ENCODE data around the gene TCF7L1.
A peak's percentile ranks its signal among the peaks of the same experiment; 100 is the strongest.
"Not testable (repeated sequence)": the region's sequence is repeated elsewhere in the genome, so short reads cannot be mapped to it uniquely, and the experiment has no call there.

TCF7L1 gene, protein sequence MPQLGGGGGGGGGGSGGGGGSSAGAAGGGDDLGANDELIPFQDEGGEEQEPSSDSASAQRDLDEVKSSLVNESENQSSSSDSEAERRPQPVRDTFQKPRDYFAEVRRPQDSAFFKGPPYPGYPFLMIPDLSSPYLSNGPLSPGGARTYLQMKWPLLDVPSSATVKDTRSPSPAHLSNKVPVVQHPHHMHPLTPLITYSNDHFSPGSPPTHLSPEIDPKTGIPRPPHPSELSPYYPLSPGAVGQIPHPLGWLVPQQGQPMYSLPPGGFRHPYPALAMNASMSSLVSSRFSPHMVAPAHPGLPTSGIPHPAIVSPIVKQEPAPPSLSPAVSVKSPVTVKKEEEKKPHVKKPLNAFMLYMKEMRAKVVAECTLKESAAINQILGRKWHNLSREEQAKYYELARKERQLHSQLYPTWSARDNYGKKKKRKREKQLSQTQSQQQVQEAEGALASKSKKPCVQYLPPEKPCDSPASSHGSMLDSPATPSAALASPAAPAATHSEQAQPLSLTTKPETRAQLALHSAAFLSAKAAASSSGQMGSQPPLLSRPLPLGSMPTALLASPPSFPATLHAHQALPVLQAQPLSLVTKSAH

GRCh38 chr2:85132834-85133637 is at the start of gene TCF7L1:
Gene TCF7L1, plus strand, starts transcription at chr2:85133392. Its CDS starts 293 bp downstream, at chr2:85133685.
- peak; percentile 94 for DNase-seq (ENCODE audit: low spot score)

GRCh38 chr2:85085563-85085962 is 47.6 kb upstream of the TCF7L1 start:
- DNase-seq (ENCODE audit: low spot score): no peak

- no peak for DNase-seq (ENCODE audit: low spot score)
These were observed 45.7 kb upstream of the TCF7L1 start for GRCh38 chr2:85087541-85087940.

DNA sequence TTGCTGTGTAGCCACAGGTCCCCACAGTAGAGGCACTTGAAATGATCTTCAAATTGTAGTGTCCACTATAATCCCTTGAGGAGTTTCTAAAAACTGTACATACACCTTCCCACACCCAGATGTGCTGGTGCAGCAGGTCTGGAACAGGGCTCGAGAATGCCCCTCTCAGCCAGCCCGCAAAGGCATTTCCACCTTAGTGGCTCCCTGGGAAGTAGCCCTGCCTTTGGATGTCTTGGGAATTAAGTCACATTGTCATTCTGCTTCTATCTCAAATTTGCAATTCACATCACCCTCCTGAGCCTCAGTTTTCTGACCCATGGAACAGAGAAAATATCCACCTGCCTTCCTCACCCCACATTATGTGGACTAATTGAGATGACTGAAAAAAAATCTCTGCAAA is 44.3 kb upstream of the TCF7L1 start:
- no peak for DNase-seq (ENCODE audit: low spot score)

GRCh38 chr2:85089585-85089984 is 43.6 kb upstream of the TCF7L1 start:
- DNase-seq (ENCODE audit: low spot score): peak; percentile 80

DNA sequence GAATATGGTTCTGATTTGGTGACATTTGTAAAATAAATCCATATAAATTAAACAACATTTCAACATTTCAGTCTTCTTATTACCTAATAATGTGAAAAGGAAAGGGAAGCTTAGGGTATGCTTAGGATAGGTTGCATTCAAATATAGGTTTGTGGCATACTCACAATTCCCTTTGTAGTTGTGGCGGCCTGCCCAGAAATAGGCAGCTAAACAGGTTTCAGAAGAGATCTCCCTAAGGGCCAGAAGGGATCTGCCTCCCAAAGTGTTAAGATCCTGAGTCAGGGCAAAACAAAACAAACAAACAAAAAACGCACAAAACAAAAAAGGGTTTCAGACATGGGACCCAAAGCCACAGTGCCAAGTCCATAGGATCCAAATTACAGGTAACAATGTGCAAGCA is 41.4 kb upstream of the TCF7L1 start:
- DNase-seq (ENCODE audit: low spot score): no peak

DNA sequence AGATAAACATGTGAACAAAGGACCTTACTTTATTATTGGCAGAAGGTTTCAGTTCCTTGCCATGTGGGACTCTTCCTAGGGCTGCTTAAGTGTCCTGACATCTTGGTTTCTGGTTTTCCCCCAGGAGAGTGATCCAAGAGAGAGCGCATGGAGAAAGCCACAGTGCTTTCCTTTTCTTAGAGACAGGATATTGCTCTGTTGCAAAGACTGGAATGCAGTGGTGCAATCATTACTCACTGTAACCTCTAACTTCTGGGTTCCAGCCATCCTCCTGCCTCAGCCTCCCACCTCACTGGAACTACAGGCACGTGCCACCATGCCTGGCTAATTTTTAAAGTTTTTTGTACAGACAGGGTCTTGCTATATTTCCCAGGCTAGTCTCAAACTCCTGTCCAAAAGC is 38.1 kb upstream of the TCF7L1 start:
- no peak for DNase-seq (ENCODE audit: low spot score)

GRCh38 chr2:85096616-85097015 is 36.6 kb upstream of the TCF7L1 start:
- DNase-seq (ENCODE audit: low spot score): no peak

GRCh38 chr2:85104228-85104627 is 29.0 kb upstream of the TCF7L1 start:
- DNase-seq (ENCODE audit: low spot score): no peak

GRCh38 chr2:85106489-85107180 is 26.6 kb upstream of the TCF7L1 start:
- no peak for DNase-seq (ENCODE audit: low spot score)

DNA sequence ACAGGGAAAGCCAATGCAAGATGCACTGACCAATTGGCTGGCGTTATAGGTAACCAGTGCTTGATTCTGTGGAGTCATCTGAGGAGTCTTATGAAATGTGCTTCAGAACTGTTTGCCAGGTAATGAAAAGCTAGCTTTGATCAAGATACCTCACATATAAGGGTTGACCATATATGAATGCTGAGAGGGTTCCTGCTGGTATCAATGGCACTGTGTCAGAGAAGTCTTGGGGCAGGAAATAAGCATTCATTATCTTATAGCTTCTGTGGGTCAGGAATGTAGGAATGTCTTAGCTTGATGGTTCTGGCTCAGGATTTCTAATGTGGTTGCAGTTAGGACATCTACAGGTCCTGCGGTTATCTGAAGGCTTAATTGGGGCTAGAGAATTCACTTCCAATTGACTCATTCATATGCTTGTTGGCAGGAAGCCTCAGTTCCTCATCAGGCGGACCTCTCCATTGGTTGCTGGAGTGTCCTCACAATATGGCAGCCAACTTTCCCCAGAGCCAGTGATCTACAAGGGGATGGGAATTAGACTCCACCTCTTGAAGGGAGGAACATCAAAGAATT is 22.1 kb upstream of the TCF7L1 start:
- no peak for DNase-seq (ENCODE audit: low spot score)

DNA sequence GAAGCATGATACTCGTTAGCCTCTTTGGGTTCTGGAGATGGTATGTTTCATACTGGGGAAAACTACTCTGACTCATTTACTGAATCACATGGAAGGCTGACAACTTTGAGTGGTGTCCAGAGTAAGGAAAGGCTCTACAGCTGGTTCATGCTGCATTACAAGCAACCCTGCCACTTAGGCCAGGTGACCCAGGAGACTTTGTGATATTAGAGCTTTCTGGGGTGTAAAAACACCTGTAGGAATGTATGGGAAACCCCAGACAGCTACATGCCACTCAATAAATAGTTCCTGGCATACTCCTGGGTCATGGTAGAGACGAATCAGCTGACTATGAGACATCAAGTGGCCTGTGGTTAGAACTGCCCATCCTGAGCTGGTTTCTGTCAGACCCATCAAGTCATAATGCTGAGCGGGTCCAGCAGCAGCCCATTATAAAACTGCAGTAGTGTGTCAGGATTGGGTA is 21.3 kb upstream of the TCF7L1 start:
- no peak for DNase-seq (ENCODE audit: low spot score)

DNA sequence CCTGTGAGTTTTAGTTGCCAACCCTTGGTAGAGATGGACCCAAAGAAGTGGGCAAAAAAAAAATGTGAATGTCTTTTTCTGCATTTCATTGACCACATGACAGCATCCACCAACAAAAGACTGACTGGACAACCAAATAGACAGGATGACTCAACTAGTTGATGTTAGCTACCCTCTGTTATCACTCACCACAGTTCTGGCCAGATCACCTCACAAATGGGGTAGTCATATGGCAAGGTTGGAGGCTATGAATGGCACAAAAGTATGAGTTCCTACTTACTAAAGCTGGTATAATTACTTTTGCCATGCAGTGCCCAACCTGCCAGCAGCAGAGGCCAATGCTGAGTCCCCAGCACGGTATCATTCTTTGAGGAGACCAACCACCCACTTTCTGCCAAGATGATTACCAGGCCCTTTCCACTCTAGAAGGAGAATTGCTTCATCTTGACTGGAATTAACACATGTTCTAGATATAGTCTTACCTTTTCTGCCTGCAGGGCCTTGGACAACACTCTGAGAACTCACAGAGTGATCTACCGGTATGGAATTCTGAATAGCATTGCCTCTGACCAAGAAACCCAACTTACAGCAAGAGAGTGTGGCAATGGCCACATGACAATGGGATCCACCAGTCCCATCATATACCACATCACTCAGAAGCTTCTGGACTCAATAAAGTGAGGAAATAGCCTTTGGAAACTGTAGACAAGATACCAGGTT is 20.1 kb upstream of the TCF7L1 start:
- DNase-seq (ENCODE audit: low spot score): no peak

DNA sequence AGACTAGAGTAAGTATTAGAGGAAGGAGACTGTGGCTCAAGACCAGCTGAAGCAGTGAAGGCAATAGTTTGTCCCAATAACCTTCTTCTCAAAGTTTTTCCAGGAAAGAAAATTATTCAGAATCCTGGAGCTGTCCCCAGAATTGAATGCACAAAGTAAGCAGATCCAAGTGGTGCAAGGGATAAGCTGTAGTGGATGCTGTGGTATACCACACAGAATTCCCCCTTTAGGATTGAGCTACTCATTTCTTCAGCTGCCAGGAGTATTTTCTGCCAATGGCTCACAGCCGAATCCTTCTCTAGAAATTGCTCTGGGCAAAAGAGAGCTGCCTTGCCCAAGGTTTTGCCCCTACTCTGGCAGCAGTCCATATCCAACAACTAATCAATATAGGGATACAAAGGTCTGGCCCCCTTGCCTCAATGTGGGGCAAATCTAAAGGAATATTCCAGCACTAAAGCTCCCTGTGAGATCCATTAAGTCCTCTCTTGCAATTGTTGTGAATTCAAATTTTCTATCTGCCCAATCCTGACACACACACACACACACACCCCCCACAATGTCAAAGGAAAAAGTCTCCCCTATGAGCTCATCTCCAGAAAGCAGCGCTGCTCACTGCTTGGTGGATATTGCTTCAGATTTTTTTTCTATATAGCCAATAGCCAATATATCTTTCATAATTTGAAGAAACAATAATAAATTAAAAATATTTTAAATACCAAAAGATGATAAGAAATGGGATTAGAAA is 18.4 kb upstream of the TCF7L1 start:
- DNase-seq (ENCODE audit: low spot score): no peak

GRCh38 chr2:85116207-85116606 is 17.0 kb upstream of the TCF7L1 start:
- no peak for DNase-seq (ENCODE audit: low spot score)

DNA sequence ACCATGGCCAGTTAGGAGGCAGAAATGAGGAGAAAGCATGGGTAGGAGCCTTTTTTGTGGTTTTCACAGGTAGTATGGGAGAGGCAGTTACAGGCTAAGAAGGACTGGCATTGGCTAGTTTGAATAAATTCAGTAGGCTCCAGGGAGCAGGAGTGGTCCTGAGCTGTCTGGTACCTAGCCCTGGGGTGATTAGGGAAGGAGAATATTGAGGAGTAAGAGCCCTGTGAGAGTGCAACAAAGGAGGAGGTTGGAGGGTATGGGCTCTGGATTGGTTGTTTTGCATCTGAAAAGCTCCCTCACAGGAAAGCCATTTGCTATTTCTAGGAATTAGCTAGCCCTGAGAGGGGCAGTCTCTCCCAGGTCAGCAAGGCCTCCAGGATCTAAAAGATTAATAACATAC is 13.3 kb upstream of the TCF7L1 start:
- DNase-seq (ENCODE audit: low spot score): no peak

- DNase-seq (ENCODE audit: low spot score): no peak
These were observed 12.8 kb upstream of the TCF7L1 start for GRCh38 chr2:85120363-85120762.

DNA sequence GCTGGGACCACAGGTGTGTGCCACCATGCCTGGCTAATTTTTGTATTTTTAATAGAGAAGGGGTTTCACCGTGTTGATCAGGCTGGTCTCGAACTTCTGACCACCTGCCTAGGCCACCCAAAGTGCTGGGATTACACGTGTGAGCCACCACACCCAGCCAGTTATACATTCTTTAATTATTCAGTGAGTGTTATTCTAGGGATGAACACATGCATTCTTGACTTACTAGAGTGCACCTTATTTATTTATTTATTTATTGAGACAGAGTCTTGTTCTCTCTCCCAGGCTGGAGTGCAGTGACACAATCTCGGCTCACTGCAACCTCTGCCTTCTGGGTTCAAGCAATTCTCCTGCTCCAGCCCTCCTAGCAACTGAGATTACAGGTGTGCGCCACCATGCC is 6.7 kb upstream of the TCF7L1 start:
- not testable (repeated sequence) for DNase-seq (ENCODE audit: low spot score)

DNA sequence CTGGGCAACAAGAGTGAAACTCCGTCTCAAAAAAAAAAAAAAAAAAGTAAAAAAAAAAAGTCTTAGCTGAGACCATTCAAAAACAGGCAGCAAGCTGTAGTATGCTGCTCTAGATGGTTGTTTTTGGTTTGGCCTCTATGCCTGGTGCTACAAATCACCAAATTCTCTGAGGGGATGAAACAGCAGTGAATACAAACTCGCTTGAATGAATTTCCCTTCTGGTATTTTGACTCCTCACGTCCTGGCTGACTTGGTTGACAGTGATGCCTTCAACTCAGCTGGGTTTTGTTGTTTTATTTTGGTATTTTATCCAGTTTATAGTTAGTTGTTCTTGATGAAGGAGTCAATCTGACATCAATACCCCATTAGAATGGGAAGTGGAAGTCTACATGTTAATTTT is 3.3 kb upstream of the TCF7L1 start:
- DNase-seq (ENCODE audit: low spot score): no peak

DNA sequence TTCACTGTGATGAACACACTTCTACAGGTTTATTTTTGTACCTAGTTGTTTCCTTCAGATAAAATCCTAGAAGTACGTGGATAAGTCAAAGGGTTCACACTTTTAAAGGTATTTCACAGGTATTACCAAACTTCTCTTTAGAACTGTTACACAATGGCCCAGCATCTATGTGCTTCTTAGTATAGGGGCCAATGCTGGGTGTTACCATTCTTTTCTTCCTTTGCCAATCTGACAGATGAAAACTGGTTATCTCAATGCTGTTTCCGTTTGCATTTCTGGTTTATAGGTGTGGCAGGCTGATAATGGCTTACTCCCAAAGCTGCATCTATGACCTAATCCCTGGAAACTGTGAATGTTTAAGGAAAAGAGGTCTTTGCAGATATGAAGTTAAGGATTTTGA is 2.8 kb upstream of the TCF7L1 start:
- no peak for DNase-seq (ENCODE audit: low spot score)
